NCI-H510A treated with DMSO at 0.1 percent for 48 hours (cell line): Measurements from ENCODE around the gene GPR158.

ENCODE experiments used
- DNase-seq: peaks from one replicate; lab custom pipeline; 2025; lab: John Stamatoyannopoulos, UW

Gene GPR158

DNA sequence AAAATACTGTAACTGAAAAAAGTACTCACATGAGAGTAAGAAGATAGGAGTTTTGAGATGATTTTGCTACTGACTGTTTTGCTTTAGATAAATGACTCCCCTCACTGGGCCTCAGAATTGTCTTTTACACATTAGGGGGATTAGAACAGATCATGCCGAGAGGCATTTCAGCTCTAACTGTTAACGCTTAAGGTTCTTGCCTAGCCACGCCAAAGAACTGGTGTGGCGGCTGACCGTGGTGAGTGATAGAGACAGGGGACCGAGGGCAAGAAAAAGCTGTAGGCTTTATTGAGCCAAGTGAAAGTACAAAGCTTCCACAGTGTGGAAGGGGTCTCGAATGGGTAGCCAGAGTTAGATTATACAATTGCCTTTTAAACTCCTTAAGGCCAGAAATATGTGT, 390.8 kb downstream of the GPR158 start:
- DNase-seq = no peak

DNA sequence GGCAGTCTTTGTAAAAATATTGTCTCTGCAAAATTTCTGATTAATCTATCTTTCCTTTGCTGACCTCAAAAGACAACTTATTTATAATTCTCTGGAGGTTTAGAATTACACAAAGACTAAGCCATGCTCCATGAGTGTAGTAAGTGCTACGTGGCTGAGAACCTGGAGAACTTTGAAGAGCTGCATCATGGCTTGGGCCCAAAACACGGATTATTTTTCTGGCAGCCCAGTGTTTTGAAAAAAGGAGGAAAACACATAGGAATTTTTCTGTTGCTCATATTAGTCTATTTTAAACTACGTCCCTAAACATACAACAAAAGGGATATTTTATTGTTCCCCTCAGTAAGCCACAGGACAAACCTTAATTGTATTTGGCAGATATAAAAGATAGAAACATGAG, 398.5 kb downstream of the GPR158 start:
- DNase-seq = no peak

DNA sequence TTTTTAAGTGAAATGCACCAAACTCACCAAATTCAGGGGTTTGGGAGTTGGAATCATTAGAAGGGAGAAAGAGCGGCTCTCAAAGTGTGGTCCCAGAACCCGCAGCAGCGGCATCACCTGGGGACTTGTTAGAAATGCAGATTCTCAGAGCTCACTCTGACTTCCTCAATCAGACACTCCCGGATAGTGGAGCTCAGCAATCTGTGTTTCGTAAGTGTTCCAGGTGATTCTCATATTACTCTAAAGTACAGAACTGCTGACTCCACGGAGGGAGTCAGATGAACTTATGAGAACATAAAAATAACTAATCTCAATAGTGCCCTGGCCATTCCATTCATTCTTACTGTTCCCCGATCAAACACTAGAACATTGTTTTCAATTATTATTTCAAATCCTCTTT, 400.5 kb downstream of the GPR158 start:
- no peak for DNase-seq

DNA sequence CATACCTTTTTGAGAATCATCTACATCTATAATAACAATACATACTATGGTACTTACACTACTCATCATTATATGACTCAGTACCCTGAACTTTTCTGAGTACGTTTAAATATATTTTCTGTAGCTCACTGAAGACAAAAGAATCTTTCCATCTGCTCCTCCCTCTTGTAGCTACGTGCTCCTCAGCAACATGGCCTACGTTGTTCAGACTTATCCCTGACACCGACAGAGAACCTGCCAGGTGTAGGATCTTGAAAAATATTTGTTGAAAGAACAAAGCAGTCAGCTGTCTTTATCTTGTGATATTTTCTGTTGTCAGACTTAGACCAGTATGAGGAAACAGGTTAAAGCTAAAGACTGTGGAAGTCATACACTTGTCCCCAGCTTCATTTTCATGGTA, 403.3 kb downstream of the GPR158 start:
- DNase-seq = no peak

DNA sequence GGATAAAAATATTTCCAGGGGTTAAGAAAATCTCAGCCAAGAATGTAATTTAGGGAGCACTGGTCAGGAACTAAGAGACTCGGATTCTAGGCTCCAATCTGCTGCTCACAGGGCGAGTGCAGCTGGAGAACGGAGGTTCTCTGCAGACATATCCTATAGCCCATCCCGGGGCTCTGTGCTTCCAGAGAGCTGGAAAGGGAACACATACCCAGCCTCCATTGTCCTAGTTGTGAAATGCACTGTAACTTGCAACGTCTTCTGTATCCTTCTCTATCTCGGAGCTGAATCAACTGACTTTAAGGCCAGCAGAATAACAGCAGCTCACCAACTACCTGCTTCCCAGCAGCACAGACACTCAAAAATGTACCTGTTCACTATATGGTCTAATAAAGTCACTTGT, 408.2 kb downstream of the GPR158 start:
- no peak for DNase-seq

DNA sequence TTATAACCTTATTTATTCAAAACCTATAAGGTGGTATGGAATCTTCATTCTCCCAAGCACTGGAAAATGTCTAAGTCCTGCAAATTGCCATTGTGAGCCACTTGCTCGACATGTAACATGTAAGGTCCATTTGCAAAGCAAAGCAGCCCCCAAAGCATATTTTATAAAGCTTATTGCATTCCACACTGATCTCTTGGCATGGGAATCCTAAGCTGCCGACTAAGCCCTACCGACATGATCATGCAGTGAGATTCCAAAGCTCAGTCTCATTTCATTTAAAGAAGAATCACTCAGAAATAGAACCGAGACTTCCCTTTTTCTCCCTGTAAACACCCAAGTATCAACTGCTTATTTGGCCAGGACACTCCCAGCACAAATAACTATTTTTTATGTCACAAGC, 425.9 kb downstream of the GPR158 start:
- no peak for DNase-seq

DNA sequence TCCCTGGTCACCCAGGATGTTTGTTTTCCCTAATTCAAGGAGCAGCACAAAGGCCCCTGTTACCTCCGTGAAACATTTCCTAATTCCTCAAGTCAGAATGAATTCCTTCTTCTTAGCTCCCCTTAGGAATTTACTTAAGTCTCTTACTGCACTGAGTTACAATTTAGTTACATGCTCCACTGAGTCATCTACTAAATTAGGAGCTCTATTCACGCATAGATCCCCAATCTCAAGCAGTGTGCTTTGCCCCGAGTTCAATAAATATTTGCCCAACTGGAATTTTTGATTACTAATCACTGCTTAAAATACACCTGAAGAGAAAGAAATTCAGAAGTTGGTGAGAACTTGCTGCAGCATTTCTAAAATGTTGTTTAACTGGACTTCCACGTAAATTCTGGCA, 429.8 kb downstream of the GPR158 start:
- no peak for DNase-seq

DNA sequence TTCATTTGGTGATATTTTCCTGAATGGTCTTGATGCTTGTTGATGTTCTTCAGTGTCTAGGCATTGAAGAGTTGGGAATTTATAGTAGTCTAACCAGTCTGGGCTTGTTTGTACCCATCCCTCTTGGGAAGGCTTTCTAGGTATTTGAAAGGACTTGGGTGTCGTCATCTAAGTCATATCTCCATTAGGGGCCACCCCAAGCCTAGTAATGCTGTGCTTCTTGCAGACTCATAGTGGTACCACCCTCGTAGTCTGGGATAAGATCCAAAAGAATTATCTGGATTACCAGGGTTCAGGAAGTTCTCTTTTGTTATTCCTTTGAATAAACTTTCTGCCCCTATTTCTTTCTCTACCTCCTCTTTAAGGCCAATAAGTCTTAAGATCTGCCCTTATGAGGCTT, 439.9 kb downstream of the GPR158 start:
- DNase-seq = no peak

DNA sequence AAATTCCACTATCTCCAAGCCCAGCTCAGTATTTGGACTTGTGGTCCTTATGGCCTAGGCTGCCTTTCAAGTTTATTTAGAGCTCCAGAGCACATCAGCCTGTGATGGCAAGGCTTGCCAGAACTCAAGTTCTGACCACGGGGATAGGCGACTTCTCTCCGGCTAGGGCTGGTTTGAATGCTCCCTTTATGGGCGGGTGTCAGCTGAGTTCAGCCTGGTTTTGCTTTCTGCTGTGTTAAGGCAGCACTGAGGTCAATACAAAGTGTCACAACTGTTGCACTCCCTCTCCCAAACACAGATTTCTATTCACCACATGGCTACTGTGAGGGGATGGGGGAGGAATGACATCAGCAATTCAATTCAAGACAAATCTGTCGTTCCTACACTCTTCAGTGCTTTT, 441.1 kb downstream of the GPR158 start:
- no peak for DNase-seq

DNA sequence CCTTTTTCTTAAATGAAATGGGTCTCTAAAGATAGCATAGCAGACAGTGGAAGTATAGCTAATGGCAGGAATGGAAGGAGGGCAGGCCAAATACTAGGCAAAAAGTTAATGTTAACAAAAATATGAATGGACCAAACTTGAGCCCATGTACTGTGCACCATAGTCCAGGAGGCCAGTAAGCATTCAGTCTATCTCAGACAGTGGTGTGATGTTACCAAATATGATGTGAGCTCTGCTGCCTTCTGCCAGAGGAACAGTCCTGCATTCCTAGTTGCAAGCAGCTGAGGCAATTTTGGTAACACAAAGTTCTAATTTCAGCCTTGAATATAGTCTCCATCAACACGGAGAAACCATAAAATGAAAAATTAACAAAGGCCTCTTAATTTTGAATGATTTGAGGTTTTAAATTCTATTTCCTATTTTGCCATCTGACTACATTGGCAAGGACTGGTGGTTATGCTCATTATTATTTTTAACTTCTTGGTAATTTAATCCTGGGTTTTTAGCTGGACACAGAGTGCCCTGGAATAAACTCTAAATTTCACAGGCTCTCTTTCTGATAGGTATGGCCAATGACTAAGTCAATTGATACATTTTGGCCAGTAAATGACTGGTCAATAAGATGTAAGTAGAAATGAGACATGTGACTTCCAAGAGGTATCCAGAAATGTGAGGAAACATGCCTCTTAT, 442.2 kb downstream of the GPR158 start:
- DNase-seq = no peak

DNA sequence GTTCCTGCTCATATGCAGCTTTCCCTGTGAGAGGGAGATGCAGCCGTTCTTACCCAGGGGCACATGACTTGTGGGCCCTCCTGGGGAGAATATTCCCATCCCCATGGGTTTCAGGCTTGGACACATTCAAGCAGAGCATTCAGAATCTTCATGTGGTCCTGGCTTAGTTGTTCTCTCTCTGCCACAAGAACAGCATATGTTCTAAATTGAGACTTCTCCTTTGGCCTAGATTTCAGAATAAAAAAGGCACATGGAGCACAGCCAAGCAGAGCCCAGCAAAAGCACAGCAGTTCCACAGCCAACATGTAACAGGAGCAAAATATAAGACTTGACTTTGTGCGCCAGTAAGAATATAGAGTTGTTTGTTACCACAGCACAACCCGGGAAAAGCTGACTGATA, 452.8 kb downstream of the GPR158 start:
- DNase-seq = no peak

DNA sequence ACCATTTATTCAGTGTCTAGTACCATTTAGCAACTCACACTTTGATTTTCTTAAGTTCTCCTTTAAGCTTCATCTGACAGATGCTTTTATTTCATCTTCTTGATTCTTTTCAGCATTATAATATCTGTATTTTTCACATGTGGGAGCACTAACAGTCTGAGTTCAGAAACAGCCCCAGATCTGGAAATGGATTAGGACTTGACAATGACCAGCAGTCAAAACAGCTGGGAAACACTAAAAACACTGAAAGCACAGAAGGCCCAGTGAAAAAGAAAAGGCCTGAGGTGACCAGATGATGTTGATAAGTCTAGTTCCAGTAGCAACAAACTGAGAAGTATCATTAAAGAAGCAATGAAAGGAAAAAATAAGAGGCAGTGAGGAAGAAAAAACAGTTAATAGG, 454.5 kb downstream of the GPR158 start:
- DNase-seq = no peak

DNA sequence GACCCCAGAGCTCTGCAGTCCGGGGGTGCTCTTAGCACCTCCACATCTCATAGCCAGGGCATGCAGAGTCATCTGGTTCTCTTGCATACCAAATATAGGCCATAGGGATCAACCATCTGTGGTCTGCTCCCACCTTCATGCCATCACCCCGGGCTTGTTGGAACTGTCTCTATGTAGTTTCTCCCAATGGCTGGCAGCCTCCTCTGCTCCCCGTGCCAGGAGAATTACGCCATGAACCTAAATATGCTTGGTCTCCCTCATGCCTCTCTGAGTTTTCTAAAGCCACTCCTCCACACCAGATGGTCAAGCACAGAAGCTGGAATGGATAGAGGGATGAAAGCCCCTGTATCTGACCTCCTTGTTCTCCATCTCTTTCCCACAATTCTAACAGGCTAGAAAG, 456.7 kb downstream of the GPR158 start:
- no peak for DNase-seq

DNA sequence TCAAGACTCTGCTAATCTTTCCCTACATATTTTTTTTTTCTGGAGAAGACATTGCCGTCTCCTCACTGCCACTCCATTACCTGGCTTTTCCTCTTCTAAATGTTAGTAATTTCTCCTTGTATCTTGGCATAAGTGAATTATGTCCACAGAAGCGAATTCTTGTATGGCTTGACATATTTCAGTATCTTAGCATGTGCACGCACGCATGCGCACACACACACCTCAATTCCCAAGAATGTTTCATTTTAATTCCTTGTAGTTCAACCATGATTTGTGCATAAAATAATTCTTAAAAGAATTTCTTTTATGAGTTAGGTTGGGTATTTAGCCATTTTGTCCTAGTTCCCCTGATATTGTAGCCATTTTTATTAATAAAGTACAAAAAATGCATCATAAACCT, 458.0 kb downstream of the GPR158 start:
- no peak for DNase-seq

DNA sequence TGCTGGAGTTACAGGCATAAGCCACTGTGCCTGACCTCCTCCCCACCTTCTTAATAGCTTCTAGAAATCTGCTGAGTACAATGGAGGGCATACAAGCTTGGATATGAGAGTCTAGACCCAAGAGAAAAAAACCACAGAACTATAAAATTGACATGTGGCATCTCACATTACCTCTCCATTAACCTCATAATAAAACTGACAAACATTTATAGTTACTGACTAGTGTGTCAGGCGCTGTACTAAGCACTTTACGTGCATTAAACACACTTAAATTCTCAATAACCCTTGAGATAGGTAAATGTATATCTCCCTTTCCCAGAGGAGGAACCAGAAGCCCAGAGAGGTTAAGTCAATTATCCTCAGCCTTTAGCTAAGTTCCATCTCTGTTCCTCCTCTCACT, 458.7 kb downstream of the GPR158 start:
- DNase-seq = no peak

DNA sequence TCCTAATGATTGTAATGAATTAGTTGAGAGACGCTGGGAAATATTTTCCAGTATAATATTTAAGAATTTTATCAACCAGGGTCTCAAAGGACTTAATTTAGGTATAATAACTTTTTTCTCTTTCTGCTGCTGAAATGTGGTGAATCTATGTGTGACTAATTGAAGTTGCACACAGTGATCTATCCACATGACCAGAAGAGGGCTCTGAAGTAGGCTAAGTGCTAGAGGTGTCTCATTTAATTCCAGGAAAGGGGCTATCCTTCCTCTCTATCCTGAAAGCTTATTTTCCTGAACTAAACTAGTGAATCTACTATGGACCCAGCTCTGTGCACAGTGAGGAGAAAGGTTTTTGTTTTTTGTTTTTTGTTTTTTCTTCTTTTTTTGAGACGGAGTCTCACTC, 464.8 kb downstream of the GPR158 start:
- no peak for DNase-seq

DNA sequence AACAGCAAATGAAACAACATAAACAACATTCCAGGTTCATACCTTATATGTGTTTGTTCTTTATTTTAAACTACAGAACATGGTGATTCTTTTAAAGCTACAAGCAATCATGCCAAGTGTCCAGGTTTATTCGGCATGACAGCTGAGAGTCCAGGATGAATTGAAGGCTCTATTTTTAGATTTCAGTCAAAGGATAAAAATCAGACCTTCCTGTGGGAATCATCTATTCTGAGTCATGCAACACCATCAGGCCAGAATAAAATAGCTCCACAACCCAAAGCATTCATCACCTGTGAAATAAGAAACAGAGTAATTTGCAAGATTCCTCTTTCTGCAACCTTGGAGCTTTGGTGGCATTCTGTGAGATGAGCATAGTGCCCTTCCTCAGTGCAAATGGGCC, 466.8 kb downstream of the GPR158 start:
- no peak for DNase-seq

DNA sequence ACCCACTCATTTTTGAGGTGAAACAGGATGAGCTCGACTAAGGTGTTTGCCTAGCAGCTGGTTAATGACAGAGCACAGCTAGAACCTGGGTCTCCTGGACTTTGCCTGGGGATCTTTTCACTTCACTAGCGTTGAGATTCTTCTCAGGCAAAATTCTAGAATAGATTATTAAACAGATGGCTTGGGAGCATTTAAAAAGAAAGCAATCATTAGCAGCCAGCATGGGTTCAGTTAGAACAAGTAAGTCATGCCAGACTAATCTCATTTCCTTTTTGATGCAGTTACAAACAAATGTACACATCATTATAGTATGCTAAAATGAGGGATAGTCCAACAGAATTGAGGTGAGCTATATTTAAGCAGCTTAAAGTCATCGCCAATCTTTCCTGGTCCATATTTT, 467.9 kb downstream of the GPR158 start:
- DNase-seq = no peak

DNA sequence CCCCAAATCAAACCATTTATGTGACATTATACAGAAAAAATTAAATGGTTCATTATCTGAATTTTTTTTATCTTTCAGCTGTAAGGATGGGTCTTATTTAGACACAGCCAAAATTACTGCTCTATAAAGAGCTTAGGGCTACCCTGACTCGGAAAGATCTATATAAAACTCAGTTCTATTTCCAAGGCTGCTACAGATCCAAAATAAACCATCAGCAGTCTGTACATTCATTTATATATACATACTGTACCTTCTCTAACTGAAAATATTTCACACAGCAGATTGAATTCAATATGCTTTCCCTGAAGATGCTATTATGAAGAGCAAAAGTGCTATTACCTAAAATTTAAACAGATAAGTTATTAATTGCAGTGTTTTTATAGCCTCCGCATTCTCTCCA, 471.6 kb downstream of the GPR158 start:
- no peak for DNase-seq

DNA sequence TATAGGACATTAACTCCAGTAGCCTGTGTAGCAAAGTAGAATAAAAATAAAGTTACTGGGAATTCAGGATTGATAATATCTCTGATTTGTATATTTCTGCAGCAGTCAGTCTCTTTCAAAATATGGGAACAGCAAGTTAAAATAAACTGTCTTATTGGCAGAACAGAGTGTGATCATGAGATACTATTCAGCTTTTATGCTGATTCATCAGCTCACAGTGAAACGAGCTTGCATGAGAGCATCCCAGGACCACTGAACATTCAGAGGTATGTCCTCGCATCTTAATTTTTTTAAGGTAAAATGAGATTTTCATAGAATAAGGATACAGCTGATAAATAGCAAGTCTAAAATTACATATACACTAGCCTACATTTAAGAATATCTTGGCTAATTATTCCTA, 476.7 kb downstream of the GPR158 start:
- DNase-seq = no peak
